ENCODE results near the gene ACSM3.

The ACSM3 gene

DNA sequence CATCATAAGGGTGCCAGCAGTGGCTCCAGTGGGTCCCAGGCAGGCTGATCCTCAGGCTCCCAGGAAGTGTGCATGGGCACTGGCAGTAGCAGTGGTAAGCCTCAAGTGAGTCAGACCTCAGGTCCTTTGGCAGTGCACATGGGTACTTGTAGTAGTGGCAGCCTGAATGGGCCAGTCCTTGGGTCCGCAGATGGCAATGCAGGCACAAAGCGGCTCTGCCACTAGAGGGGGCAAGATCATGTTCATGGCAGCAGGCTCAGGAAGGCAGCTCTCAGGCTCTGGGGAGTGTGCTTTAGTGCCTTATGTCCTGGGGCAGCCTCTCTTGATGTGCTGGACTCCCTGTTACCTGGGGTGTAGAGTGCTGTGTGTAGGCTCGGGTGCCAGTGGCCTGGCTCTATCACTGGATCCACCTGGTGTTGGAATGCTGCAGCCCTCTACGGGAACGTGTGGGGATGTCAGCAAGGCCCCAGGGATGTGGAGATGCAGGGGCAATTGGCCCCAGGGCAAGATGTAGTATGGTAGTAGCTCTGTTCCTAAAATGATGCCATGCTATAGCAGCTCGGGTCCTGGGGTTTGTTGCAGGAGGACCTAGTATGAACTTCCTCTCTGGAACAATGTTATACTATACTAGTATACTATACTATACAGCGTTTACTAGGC, 11.0 kb downstream of the ACSM3 start:
- no peak overlapping the region for H3K27ac ChIP-seq (ENCODE audit: low read depth, low read length)
- no peaks in the 10 kb centered on the region for H3K27me3 ChIP-seq (ENCODE audit: control insufficient read depth, insufficient read depth, low read length)
- no peak overlapping the region for H3K9ac ChIP-seq (ENCODE audit: low read depth, low read length)
- H3K9me3 ChIP-seq (ENCODE audit: control insufficient read depth, insufficient read depth, low read length) = no peaks in the 10 kb centered on the region
- H3K4me3 ChIP-seq (ENCODE audit: low read depth, low read length) = no peak overlapping the region
- H3K36me3 ChIP-seq (ENCODE audit: control insufficient read depth, insufficient read depth, low read length) = no peaks in the 10 kb centered on the region
- H3K4me1 ChIP-seq (ENCODE audit: control insufficient read depth, insufficient read depth, low read length) = no peaks in the 10 kb centered on the region

GRCh38 chr16:20781697-20782096, 17.9 kb downstream of the ACSM3 start:
- Histone ChIP-seq H3K27me3 (ENCODE audit: control insufficient read depth, insufficient read depth, low read length) (no peaks in the 10 kb centered on the region), H3K27ac (ENCODE audit: low read depth, low read length) (no peak overlapping the region), H3K9me3 (ENCODE audit: control insufficient read depth, insufficient read depth, low read length) (no peaks in the 10 kb centered on the region), H3K4me3 (ENCODE audit: low read depth, low read length) (no peak overlapping the region), H3K36me3 (ENCODE audit: control insufficient read depth, insufficient read depth, low read length) (no peaks in the 10 kb centered on the region), H3K9ac (ENCODE audit: low read depth, low read length) (no peak overlapping the region), H3K4me1 (ENCODE audit: control insufficient read depth, insufficient read depth, low read length) (no peaks in the 10 kb centered on the region)

DNA sequence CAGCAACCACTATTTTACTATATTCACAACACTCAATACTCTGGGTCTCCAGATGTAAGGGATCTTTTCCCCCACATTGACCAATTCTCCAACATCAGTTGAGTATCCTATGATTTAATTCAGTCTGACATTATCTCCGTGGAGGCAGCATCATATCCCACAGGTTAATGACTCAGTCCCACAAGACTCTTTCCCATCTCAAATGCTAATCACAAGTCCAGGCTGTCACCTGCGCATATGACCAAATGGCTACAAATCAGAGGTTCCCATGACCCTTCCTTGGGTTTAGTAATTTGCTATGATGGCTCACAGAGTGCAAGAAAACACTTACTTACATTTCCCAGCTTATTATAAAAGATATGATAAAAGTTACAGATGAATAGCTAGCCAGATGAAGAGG, 18.7 kb downstream of the ACSM3 start:
- H3K36me3 ChIP-seq (ENCODE audit: control insufficient read depth, insufficient read depth, low read length) = no peaks in the 10 kb centered on the region
- no peaks in the 10 kb centered on the region for H3K27me3 ChIP-seq (ENCODE audit: control insufficient read depth, insufficient read depth, low read length)
- H3K4me1 ChIP-seq (ENCODE audit: control insufficient read depth, insufficient read depth, low read length) = no peaks in the 10 kb centered on the region
- no peak overlapping the region for H3K27ac ChIP-seq (ENCODE audit: low read depth, low read length)
- no peak overlapping the region for H3K4me3 ChIP-seq (ENCODE audit: low read depth, low read length)
- no peak overlapping the region for H3K9ac ChIP-seq (ENCODE audit: low read depth, low read length)
- no peaks in the 10 kb centered on the region for H3K9me3 ChIP-seq (ENCODE audit: control insufficient read depth, insufficient read depth, low read length)

GRCh38 chr16:20784204-20784603, 20.4 kb downstream of the ACSM3 start:
- H3K9me3 ChIP-seq (ENCODE audit: control insufficient read depth, insufficient read depth, low read length) = no peaks in the 10 kb centered on the region
- no peak overlapping the region for H3K27ac ChIP-seq (ENCODE audit: low read depth, low read length)
- no peaks in the 10 kb centered on the region for H3K36me3 ChIP-seq (ENCODE audit: control insufficient read depth, insufficient read depth, low read length)
- no peak overlapping the region for H3K4me3 ChIP-seq (ENCODE audit: low read depth, low read length)
- H3K9ac ChIP-seq (ENCODE audit: low read depth, low read length) = no peak overlapping the region
- H3K27me3 ChIP-seq (ENCODE audit: control insufficient read depth, insufficient read depth, low read length) = no peaks in the 10 kb centered on the region
- no peaks in the 10 kb centered on the region for H3K4me1 ChIP-seq (ENCODE audit: control insufficient read depth, insufficient read depth, low read length)

- Histone ChIP-seq H3K36me3 (ENCODE audit: control insufficient read depth, insufficient read depth, low read length) (no peaks in the 10 kb centered on the region), H3K9me3 (ENCODE audit: control insufficient read depth, insufficient read depth, low read length) (no peaks in the 10 kb centered on the region), H3K4me3 (ENCODE audit: low read depth, low read length) (no peak overlapping the region), H3K9ac (ENCODE audit: low read depth, low read length) (no peak overlapping the region), H3K4me1 (ENCODE audit: control insufficient read depth, insufficient read depth, low read length) (peaks cover 14% of the 10 kb centered on the region), H3K27ac (ENCODE audit: low read depth, low read length) (no peak overlapping the region), H3K27me3 (ENCODE audit: control insufficient read depth, insufficient read depth, low read length) (no peaks in the 10 kb centered on the region; the same call in 1 of the 2 replicates)
These were observed 25.3 kb downstream of the ACSM3 start for GRCh38 chr16:20789130-20789529.

DNA sequence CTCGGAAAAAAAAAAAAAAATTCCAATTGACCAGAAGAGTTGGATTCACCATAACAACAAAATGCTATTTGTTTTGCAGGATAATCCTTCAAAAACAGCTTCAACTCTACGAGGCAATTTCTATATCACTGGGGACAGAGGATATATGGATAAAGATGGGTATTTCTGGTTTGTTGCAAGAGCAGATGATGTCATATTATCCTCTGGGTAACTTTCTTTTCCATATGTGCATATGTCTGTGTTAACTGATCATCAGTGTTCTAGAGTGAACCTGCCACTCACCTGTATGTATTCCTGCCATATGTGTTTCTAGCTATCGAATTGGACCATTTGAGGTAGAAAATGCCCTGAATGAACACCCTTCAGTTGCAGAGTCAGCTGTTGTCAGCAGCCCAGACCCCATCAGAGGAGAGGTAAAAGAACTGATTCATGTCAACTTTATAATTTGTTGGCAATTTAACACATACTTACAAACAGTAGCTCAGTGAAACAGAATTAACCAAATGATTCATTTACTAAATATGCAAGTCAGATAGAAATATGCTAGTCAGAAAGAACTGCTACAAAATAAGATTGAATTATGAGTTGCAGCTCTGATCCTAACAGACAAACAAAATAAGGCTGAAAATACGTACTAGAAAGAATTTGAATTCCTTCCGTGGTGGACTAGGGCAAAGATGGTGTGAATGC, 28.3 kb downstream of the ACSM3 start:
- Histone ChIP-seq H3K4me1 (ENCODE audit: control insufficient read depth, insufficient read depth, low read length) (peaks cover 14% of the 10 kb centered on the region), H3K4me3 (ENCODE audit: low read depth, low read length) (no peak overlapping the region), H3K27me3 (ENCODE audit: control insufficient read depth, insufficient read depth, low read length) (no peaks in the 10 kb centered on the region; the same call in 1 of the 2 replicates), H3K36me3 (ENCODE audit: control insufficient read depth, insufficient read depth, low read length) (peaks cover 4% of the 10 kb centered on the region), H3K9me3 (ENCODE audit: control insufficient read depth, insufficient read depth, low read length) (no peaks in the 10 kb centered on the region), H3K27ac (ENCODE audit: low read depth, low read length) (no peak overlapping the region), H3K9ac (ENCODE audit: low read depth, low read length) (no peak overlapping the region)

GRCh38 chr16:20798364-20798763, 34.5 kb downstream of the ACSM3 start:
- Histone ChIP-seq H3K4me1 (ENCODE audit: control insufficient read depth, insufficient read depth, low read length) (no peaks in the 10 kb centered on the region), H3K36me3 (ENCODE audit: control insufficient read depth, insufficient read depth, low read length) (peaks cover 39% of the 10 kb centered on the region), H3K27ac (ENCODE audit: low read depth, low read length) (no peak overlapping the region)

GRCh38 chr16:20799599-20799998, 35.8 kb downstream of the ACSM3 start:
- Histone ChIP-seq H3K9ac (ENCODE audit: low read depth, low read length) (no peak overlapping the region), H3K9me3 (ENCODE audit: control insufficient read depth, insufficient read depth, low read length) (no peaks in the 10 kb centered on the region), H3K27me3 (ENCODE audit: control insufficient read depth, insufficient read depth, low read length) (no peaks in the 10 kb centered on the region), H3K4me3 (ENCODE audit: low read depth, low read length) (no peak overlapping the region), H3K27ac (ENCODE audit: low read depth, low read length) (no peak overlapping the region), H3K4me1 (ENCODE audit: control insufficient read depth, insufficient read depth, low read length) (no peaks in the 10 kb centered on the region), H3K36me3 (ENCODE audit: control insufficient read depth, insufficient read depth, low read length) (peaks cover 39% of the 10 kb centered on the region)

More at GRCh38 chr16:20798364-20798763, 34.5 kb downstream of the ACSM3 start:
- H3K9me3 ChIP-seq (ENCODE audit: control insufficient read depth, insufficient read depth, low read length) = no peaks in the 10 kb centered on the region
- no peak overlapping the region for H3K9ac ChIP-seq (ENCODE audit: low read depth, low read length)
- H3K27me3 ChIP-seq (ENCODE audit: control insufficient read depth, insufficient read depth, low read length) = no peaks in the 10 kb centered on the region
- no peak overlapping the region for H3K4me3 ChIP-seq (ENCODE audit: low read depth, low read length)

- Histone ChIP-seq H3K4me3 (ENCODE audit: low read depth, low read length) (no peak overlapping the region), H3K36me3 (ENCODE audit: control insufficient read depth, insufficient read depth, low read length) (peaks cover 39% of the 10 kb centered on the region), H3K27ac (ENCODE audit: low read depth, low read length) (no peak overlapping the region), H3K4me1 (ENCODE audit: control insufficient read depth, insufficient read depth, low read length) (no peaks in the 10 kb centered on the region), H3K27me3 (ENCODE audit: control insufficient read depth, insufficient read depth, low read length) (no peaks in the 10 kb centered on the region), H3K9me3 (ENCODE audit: control insufficient read depth, insufficient read depth, low read length) (no peaks in the 10 kb centered on the region), H3K9ac (ENCODE audit: low read depth, low read length) (no peak overlapping the region)
These were observed 37.5 kb downstream of the ACSM3 start for GRCh38 chr16:20801278-20801677.

- H3K36me3 ChIP-seq (ENCODE audit: control insufficient read depth, insufficient read depth, low read length) = peaks cover 24% of the 10 kb centered on the region
- peaks cover 5% of the 10 kb centered on the region for H3K4me1 ChIP-seq (ENCODE audit: control insufficient read depth, insufficient read depth, low read length)
- no peaks in the 10 kb centered on the region for H3K27me3 ChIP-seq (ENCODE audit: control insufficient read depth, insufficient read depth, low read length)
- no peak overlapping the region for H3K4me3 ChIP-seq (ENCODE audit: low read depth, low read length)
- no peak overlapping the region for H3K27ac ChIP-seq (ENCODE audit: low read depth, low read length)
- H3K9ac ChIP-seq (ENCODE audit: low read depth, low read length) = no peak overlapping the region
- H3K9me3 ChIP-seq (ENCODE audit: control insufficient read depth, insufficient read depth, low read length) = no peaks in the 10 kb centered on the region
These were observed 39.4 kb downstream of the ACSM3 start for GRCh38 chr16:20803192-20803560.

- H3K27me3 ChIP-seq (ENCODE audit: control insufficient read depth, insufficient read depth, low read length) = no peaks in the 10 kb centered on the region
- no peak overlapping the region for H3K4me3 ChIP-seq (ENCODE audit: low read depth, low read length)
- no peaks in the 10 kb centered on the region for H3K9me3 ChIP-seq (ENCODE audit: control insufficient read depth, insufficient read depth, low read length)
- H3K27ac ChIP-seq (ENCODE audit: low read depth, low read length) = no peak overlapping the region
- H3K9ac ChIP-seq (ENCODE audit: low read depth, low read length) = no peak overlapping the region
- peaks cover 6% of the 10 kb centered on the region for H3K4me1 ChIP-seq (ENCODE audit: control insufficient read depth, insufficient read depth, low read length)
- peaks cover 19% of the 10 kb centered on the region for H3K36me3 ChIP-seq (ENCODE audit: control insufficient read depth, insufficient read depth, low read length)
These were observed 39.9 kb downstream of the ACSM3 start for GRCh38 chr16:20803561-20804214.

Measured in HUES48 (cell line).